NCI-H2107 treated with DMSO at 0.1 percent for 48 hours (cell line): ENCODE measurements around the gene TRIM29.

Experiments
- DNase-seq: peaks from one replicate; lab custom pipeline; 2025; ENCODE audit not compliant: unreplicated experiment; lab: John Stamatoyannopoulos, UW

TRIM29 gene

DNA sequence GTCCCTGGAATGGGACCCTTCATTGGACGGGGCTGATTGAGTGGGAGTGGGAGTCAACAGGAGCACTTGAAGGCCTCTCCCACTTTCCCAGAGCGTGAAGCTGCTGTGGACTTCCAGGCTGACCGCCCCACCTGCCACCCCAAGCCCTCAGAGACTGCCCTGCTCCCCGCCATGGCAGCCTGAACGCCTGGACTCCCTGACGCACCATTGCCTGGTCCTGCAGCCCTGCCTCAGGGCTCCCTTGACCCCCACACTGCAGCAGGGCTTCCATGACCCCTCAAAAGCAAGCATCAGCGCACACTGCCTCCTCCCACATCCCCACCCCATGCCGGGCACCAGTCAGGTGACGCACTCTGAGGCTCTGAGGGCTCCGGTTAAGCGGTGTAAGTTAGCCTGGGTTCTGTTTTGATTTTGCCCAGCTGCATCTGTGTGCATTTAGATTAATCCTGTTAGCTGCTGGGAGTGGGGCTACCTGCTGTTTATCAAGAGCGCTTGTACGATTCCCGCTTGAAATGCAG is 39.4 kb downstream of the TRIM29 start:
- no peak for DNase-seq

DNA sequence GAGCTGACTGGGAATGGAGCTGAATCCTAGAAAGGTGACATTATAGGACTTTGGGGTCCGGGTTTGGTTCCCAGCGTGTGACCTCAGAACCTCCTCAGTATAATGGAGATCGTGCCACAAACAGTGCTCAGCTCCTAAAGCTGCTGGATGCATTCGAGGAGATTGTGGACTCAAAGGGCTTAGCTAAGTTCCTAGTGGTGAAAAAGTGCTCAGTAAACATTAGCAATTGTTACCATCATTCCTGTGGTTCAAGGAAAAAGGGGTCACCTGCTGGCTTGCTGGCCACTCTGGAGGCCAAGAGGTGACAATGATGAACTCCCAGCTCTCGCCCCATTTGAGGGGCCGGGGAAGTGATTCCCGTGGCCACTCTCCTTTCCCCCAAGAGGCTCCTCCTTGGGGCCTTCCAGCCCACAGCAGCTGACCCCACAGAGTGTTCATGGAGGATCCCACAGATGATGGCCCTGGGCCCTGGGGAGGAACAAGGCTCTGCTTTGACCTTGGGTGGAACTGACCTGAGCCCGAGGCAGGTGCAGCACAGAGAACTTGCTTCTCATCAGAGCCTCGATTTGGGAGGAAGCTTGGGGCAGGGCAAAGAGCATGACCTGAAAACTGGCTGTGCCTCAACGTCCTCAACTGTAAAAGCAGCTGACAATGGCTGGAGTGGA is 40.1 kb downstream of the TRIM29 start:
- DNase-seq = no peak

DNA sequence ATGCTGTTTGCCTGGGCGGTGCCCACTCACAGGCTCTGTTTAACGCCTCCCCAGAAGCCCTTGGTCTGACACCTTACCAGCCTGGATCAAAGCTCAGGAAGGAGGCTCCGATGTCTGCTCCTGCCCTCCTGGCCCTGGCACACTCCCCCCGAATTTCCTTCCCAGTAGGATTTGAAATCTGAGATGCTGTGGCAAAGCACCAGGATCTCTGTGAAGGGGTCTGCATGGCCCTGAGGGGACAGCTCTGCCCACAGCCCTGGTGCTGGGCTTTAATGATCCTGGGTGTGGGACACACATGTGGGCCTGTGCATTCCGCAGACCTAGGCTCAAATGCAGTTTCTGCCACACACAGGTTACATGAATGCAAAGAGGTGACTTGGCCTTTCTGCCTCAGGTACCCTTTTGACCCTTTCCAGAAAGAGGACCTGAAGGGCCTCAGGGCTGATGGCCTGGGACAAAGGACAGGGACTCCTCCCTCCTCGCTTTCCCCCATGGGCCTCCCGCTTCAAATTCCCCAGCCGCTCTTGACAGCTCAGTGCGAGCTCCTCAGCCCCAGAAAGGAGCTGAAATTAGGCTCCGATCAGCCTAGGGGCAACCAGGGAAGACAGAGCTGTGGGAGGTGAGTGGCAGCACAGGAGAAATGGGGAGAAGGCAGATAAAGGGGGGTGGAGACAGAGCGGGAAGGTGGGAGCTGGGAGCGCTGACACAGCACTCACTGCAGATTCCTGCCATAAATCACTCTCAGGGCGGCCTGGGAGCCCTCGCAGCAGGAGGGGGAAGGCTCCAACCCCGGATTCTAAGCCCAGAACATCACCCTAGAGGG is 41.3 kb downstream of the TRIM29 start:
- DNase-seq = no peak

DNA sequence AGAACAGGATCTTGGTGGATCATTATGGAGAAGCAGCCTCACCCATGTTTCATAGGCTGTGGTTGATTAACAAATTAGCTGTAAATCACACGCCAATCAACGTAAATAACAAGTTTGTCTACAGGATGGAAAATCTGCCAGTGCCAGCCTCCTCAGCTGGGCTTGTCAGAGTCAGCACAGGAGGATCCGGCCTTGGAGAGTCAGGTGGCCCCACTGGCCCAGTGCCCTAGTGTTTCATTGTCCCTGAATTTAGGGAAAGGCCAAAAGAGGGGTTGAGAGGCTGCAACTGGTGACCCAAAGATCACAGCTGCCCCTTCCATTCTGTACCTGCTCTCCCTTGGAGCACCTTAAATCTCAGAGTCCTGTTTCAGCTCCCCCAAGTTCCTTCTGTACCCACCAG is 42.4 kb downstream of the TRIM29 start:
- DNase-seq = no peak

DNA sequence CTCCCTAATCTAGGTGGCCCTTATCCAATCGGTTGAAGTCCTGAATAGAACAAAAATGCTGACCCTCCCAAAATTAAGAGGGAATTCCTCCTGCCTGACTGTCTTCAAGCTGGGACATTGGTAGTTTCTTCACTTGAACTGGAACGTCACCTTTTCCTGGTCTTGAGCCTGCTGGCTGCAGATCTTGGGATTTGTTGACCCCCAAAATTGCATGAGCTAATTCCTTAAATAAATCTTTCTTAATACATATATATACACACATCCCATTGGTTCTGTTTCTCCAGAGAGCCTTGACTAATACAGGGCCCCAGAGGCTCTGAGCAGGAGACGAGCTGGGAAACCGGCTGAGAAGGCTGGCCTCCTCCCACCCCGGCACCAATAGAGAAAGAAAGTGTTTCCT is 46.2 kb downstream of the TRIM29 start:
- no peak for DNase-seq

DNA sequence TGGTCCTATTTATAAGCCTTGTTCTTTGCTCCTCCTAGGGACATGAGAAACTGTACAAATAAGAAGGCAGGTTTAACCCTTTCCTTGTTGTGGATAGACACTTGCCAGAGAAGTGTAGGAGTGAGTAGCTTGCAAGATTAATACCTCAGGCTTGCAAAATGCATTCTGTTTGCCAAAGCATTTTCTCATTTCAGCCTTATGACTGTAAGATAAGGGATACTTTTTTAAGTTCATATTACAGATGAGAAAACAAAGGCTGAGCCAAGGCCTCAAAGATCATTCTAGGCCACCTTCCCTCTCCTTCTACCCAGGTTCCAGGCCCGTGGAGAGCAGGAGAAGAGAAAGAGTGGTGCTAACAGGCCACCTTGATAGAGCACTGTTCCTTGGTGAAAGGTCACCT is 46.8 kb downstream of the TRIM29 start:
- no peak for DNase-seq

DNA sequence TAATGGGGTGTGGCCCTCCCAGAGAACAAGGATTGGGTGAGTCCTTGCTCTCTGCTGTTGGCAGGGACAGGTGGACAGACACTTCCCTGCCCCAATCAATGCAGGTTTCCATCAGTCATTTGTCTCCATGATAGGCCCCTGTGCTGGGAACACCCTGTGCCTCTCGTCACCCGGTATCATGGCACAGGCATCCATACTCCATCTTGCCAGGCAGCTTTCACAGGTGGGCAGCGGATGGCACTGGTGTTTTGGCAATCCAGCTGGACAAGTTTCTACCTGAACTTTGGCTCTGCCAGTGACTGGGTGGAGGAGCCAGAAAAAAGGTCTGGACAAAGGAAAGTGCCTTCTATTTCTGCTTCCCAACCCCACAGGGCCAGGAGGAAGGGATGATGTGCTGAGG is 47.5 kb downstream of the TRIM29 start:
- DNase-seq = no peak

DNA sequence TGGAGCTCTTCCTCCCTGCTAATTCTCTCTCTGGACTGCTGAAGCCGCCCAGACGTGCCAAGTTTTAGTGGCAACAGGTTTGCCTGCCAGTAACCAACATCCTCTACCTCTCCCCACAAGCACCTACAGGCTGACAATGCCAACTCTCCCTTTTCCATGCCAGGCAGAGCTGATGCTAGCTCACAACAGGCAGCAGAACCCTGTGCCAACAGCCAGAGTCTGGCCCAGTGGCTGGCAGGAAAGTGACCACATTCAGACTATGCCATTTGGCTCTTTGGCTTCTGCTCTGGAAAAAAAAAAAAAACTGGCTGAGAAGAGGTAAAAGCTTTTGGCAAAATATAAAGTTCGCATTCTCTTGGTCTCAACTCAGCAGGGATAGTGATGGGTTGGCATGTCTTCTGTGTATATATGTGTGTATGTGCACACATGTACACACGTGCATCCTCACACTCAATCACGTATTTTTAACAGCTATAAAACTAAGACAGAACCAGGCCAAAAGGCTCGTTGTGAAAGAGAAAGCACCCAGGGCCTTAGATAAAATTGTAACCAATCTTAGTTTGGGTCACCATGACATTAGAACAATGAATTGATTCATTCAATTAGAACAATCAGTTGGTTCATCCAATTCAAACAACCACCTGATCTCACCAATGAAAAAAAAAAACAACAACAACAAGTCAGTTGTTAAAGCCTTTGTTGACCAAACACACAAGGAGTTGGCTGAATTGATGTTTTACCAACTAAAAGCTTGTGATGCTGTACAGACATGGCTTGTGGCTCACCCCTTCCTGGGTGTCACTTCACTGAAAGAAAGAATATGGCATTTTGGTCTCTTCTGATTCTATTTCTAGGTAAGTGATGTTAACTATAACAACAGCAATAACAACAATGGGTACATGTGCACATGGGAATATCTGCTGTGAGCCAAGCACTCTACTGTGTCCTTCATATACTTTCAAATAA is 48.6 kb downstream of the TRIM29 start:
- DNase-seq = no peak

DNA sequence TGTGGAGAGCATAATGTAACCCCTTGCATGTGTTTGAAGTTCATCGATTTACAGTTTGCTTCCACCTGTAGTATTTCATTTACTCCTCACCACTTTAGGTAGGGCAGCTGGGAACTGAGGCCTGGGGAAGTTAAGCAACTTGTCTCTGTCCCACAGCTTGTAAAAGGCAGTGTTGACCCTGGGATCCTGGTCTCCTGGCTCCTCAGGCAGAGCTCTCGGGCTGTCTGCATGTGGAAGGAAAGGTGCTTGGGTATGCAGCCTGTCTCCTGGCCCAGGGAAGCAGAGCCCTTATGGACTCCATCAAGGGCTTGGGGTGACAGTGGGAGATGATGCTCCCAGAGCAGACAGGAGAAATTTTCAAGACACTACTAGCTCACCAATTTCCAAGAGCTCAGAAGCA is 49.9 kb downstream of the TRIM29 start:
- DNase-seq = no peak

DNA sequence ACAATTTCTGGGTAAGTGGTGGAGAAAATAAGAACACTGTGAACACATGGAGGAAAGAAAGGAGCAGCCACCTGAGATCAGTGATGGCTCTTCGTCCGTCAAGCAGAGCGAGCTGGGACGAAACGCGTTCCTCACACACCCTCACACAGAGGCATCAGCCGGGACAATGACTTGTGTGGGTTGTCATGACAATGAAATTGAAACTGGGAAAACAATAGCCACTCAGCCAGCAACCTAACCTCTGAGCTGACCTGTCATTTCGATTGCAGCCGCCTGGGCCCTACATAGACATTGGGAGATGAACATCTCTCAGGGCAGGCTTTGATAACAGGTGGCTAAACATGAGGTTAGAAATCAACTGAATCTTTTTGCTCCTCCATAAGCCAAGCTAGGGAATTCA is 51.3 kb downstream of the TRIM29 start:
- DNase-seq = no peak

DNA sequence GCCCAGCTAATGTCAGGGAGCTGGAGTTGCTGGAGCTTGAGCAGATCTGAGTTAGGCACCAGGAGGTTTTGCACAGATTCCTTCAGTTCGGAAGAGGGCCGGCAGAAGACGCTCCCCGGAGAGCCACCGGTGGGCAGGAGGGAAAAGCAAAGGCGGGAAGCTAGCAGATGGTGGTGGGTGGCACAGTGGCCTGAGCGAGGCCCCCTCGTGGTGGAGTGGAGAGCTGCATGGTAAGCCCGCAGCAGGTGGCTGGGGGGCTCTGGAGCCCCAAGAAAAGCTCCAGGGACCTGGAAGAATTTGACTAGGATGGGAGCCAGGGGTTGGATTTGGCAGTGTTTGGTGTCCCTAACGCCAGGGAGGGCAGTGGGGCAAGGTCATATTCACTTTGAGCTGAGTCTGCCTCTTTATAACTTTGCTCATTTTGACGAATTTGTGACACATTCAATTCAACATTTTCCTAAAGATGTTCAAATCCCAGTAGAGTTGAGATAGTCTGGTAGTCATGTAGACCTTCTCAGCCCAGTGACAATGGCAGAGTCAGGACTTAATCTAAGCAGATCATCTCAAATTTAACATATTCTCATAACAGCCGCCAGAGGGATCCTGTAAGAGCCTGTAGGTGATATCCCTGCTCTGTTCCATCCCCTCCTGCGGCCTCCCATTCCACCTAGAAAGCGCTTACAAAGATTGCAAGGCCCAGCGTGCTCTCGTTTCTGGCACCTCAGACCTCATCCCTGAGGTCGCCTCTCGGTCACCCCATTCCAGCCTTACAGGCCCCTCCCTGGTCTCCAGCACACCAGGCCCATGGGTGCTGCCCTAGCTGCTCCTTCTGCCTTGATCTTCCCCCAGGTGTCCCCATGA is 57.9 kb downstream of the TRIM29 start:
- no peak for DNase-seq

DNA sequence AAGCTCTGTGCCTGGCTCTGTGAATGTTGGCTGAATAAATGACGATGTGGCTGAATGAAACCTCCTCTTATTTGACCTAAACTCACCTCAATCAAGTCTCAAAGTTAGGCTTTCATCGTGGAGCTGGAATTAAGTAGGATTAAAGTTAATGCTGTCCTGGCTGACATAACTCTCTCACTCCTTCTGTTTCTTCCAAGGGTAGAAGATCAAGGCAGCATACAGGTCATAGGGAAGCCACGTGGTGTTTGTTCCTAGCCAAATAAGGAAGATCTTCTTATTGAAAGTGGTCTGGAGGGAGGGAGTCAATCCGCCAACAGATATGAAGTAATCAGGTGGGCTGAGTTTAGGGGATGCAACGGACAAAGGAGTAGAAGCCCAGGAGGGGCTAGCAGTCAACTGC is 59.5 kb downstream of the TRIM29 start:
- DNase-seq = no peak

DNA sequence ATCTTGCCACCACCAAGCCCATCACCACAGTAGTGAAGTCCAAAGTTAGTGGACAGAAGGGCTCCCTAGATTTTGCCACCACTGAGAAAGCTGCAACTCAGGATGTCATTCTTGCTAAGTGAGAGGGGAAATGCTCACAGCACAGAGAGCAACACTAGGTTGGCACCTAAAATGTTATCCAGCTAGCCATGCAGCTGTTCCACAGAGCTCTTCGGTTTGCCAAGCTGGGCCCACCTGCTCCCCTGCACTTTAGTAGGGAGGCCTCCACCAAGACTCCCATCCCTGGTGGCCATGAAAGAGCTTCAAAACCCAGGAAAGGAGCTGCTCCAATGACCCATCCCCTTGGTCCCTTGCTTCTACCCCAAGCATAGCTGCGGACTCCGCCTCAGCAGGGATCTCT is 63.8 kb downstream of the TRIM29 start:
- DNase-seq = no peak

DNA sequence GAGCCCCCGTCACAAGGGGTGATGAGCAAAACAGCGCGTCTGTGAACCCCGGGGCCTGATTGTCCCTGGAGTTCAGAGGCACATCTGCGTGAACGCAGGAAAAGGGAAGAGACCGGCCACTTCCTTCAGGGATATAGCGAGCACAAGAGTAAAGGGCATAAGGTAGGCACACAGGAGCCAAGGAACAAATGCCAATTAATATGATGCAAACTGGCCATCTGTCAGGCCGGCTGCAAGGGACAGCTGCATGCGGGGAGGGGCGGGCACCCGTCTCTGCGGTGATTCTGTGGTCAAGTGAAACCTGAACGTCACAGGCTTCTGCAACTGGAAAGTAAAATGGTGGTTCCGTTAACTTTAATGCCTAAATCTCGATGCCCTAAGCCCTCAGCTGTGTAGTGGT is 64.7 kb downstream of the TRIM29 start:
- DNase-seq = no peak

DNA sequence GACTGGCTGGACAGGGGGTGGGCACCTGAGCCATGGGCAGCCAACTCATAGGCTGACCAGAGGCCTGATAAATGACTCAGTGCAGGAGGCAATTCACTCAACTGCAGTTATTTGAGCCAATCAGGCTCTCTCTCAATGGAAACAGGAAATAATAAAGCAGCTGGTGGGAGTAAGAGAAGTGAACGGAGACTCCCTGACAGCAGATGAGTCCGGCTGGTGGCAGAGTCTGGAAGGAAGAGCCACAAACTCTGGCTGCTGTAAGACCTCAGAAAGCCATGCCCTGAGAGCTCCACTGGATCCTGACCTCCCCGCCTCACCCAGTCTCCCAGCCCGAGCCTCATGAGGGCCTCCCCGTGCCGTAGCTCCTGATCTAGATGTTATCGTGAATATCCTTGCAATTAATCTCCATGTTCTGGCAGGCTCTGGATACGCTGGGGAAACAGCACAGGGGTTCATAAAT is 69.8 kb downstream of the TRIM29 start:
- no peak for DNase-seq

DNA sequence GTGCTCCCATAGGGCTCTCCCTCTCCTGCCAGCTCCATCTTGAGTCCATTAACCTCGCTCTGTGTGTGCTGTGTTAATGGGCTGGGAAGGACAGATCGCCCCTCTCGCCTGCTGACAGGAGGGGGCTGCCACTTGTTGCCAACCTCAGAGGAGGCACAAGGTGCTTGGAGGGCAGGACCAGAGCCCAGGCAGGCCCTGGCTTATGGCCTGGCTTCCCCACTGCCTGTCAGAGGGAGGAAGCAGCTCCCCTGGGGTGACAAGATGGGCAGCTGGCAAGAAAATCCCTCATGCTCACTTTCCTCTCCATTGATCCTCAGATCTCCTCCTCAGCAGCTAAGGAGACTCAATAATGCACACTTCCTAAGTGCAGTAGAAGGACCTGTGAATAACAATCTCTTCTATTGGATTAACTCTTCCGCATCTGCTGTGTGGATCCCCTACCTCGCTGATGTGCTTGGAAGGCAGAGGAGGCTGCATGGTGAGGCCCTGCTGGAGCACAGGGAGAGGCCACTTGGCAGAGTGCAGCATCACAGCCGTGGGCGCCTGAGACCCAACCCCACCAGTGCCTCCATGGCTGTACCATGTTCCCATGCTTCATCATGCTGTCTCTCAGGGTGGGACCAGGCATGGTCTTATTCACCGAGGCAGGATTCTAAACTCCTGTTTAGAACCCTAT is 70.3 kb downstream of the TRIM29 start:
- DNase-seq = no peak

DNA sequence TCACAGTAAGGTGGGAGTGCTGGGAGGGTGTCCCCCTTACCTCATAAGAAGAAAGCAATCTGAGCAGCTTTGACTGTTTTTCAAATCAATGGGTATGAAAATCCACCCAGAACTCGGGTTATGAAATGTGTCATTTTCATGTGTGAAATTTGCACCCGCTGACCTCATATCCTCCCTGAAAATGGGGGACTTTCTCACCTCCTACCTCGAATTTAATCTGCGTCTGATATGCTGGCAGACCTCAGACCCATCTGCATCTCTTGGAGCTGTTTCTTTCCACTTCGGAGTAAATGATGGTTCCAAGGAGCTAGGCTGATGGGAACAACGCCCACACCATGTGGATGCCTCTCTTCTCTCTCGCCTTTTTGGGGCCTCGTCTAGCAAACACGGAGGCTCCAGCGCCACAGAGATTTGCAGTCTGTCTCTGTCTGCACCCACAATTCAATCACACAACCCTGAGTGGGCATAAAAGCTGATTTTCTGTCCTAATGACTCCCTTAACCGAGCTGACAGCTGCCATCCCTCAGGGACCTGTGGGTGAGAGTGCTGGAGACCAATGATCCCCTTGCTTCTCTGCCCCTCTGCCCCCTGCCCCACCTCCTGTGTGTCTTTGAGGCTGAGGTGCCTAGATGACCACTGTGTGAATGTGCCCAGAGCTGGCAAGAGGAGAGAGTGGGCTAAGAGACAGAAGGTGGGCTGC is 71.0 kb downstream of the TRIM29 start:
- no peak for DNase-seq

DNA sequence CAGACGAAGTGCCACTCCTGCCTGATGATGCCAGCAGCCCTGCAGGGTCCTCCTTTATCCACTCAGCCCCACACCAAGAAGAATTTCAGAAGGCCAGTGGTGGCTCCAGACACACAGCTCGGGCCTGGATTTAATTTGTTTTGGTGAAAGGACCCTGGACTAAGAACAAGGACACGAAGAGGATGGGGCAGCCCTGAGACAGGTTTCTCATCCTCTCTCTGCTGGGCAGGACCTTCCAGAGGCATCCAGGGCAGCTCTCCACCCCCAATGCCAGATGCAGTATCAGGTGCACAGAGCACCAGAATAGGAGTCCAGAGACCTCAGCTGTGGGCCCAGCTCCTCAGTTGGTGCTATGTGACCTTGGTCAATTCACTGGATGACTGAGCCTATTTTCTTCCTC is 72.0 kb downstream of the TRIM29 start:
- no peak for DNase-seq

DNA sequence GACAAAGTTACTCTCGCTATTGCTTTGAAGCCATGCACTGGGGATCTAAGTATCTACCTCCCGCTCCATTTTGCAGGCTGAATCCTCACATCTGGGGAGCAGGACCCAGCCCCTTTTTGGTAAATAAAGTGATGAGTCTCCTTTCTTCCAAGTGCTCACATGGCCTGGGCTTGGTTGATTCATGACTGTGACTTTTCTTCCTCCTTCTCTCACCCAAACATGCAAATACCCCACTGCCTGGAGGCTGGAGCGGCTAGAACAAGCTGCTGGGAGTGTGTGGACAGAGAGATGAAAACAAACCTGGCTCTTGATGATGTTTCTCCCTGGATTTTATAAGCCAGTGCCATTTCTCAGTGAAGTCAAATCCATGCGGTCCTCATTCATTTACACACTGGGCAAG is 72.7 kb downstream of the TRIM29 start:
- no peak for DNase-seq
